Measurements from ENCODE around the gene SOD3. TPM values are rescaled to one million over a fixed set of nuclear protein-coding genes. Genes with fewer than 3 reads are reported as not detected.

SOD3 gene
- total and polyA plus RNA-seq, 2 of the 8 experiments (the other 6 are each of a cell fraction or from before 2014, with no cell fraction given), result 4.9 TPM

- TF ChIP-seq TBP (IDR thresholded peaks at IDR 0.05; ENCODE audit: low read depth, low read length), result no peak
- no peak for TF ChIP-seq POLR2A (IDR thresholded peaks at IDR 0.05; ENCODE audit: control extremely low read depth in 1 of 2, low read depth in 2 of 2, low read length in 2 of 2)
- TF ChIP-seq HDAC2 (IDR thresholded peaks at IDR 0.05; ENCODE audit: borderline replicate concordance in 1 of 2, low read depth in 2 of 2, low read length in 2 of 2), result no peak
- no peak for TF ChIP-seq PHF8 (conservative IDR thresholded peaks at IDR 0.05; ENCODE audit: low read depth, low read length)
- Histone ChIP-seq H2AK5ac (ENCODE audit: low read depth, low read length) (no peak overlapping the region), H4K20me1 (replicated peaks in 1 of 2; ENCODE audit: control insufficient read depth in 1 of 2, insufficient read depth in 2 of 2, low read length in 2 of 2) (no peaks in the 10 kb centered on the region), H3K4me1 (replicated peaks in 1 of 4; ENCODE audit: control insufficient read depth in 3 of 4, insufficient read depth in 4 of 4, low read length in 3 of 4) (no peaks in the 10 kb centered on the region), H3K23me2 (ENCODE audit: low read depth, low read length) (no peaks in the 10 kb centered on the region), H3K9ac (replicated peaks in 1 of 4; ENCODE audit: extremely low read depth in 1 of 4, low read depth in 3 of 4, low read length in 3 of 4) (no peak overlapping the region), H2BK120ac (replicated peaks; ENCODE audit: low read depth, low read length) (no peak overlapping the region), H3K4me3 (ENCODE audit: extremely low read depth in 1 of 4, insufficient read depth in 2 of 4, low read depth in 3 of 4, low read length in 4 of 4) (no peak overlapping the region), H2BK5ac (ENCODE audit: low read depth, low read length) (no peak overlapping the region), H3K4ac (replicated peaks; ENCODE audit: insufficient read length, low read depth, low read length) (no peak overlapping the region), H3K56ac (replicated peaks; ENCODE audit: insufficient read length, low read depth, low read length) (no peak overlapping the region), H3K79me2 (ENCODE audit: control insufficient read depth in 1 of 2, insufficient read depth in 2 of 2, low read length in 2 of 2) (no peaks in the 10 kb centered on the region), H3K36me3 (ENCODE audit: control insufficient read depth in 2 of 4, insufficient read depth in 4 of 4, low read length in 3 of 4) (no peaks in the 10 kb centered on the region), H4K5ac (ENCODE audit: insufficient read length, low read depth, low read length) (no peak overlapping the region), H3K4me2 (ENCODE audit: insufficient read depth in 1 of 2, low read depth in 2 of 2, low read length in 2 of 2) (no peak overlapping the region), H2AFZ (ENCODE audit: low read length) (no peak overlapping the region), H4K91ac (replicated peaks; ENCODE audit: insufficient read length, low read length) (no peak overlapping the region), H4K8ac (ENCODE audit: extremely low read depth, insufficient read depth, low read length) (no peak overlapping the region), H3K27me3 (replicated peaks in 1 of 4; ENCODE audit: control insufficient read depth in 3 of 4, extremely low read depth in 1 of 4, insufficient read depth in 3 of 4, low read length in 3 of 4) (no peaks in the 10 kb centered on the region), H3K18ac (ENCODE audit: extremely low read depth, low read length) (no peak overlapping the region), H3K27ac (ENCODE audit: low read depth, low read length) (no peak overlapping the region), H2BK12ac (ENCODE audit: low read depth, low read length) (no peak overlapping the region), H3K9me3 (ENCODE audit: insufficient read depth in 2 of 2, low read depth in 1 of 2, low read length in 1 of 2) (no peaks in the 10 kb centered on the region), H3K23ac (ENCODE audit: insufficient read length) (no peak overlapping the region), H3K14ac (ENCODE audit: insufficient read length) (no peak overlapping the region), H2BK15ac (ENCODE audit: low read length) (no peak overlapping the region), H3K79me1 (ENCODE audit: low read depth, low read length) (no peaks in the 10 kb centered on the region), H2BK20ac (ENCODE audit: low read length) (no peak overlapping the region)
- ChIA-PET CTCF (ENCODE audit: partially characterized antibody) (no interaction called here), POLR2A (ENCODE audit: partially characterized antibody) (no interaction called here)
- 80% methylated on average over 3 of the region's 3 CpGs; no CpG with 5 or more reads in 1 of the 2 experiments for WGBS, 2 experiments (ENCODE audit: extremely low coverage in 1 of 2, insufficient coverage in 1 of 2, insufficient read length in 1 of 2, insufficient replicate concordance in 2 of 2, low coverage in 1 of 2, low lambda C conversion rate in 2 of 2, missing lambda C conversion rate in 1 of 2)
- DNase-seq (ENCODE audit: low read depth in 1 of 2, low spot score in 2 of 2), result no peak
- FAIRE-seq, result no peak
Measured at GRCh38 chr4:24840826-24841543, 45.6 kb downstream of the SOD3 start.
